NOMO-1 (cell line): ENCODE measurements around the gene GAS7.
"Not testable (repeated sequence)": the region's sequence is repeated elsewhere in the genome, so short reads cannot be mapped to it uniquely, and the experiment has no call there.

ENCODE experiments used
- DNase-seq, 2 experiments: peaks; one replicate each; lab custom pipeline; 2025; ENCODE audit not compliant: unreplicated experiment in 2 of 2; lab: John Stamatoyannopoulos, UW

Gene GAS7

GRCh38 chr17:10115536-10115932, 82.9 kb downstream of the GAS7 start:
- DNase-seq: no peak

- peak; percentile 96 to 98 for DNase-seq
Observed at GRCh38 chr17:10114931-10115535, 83.4 kb downstream of the GAS7 start.

GRCh38 chr17:10112962-10113361, 85.4 kb downstream of the GAS7 start:
- DNase-seq: no peak

DNA sequence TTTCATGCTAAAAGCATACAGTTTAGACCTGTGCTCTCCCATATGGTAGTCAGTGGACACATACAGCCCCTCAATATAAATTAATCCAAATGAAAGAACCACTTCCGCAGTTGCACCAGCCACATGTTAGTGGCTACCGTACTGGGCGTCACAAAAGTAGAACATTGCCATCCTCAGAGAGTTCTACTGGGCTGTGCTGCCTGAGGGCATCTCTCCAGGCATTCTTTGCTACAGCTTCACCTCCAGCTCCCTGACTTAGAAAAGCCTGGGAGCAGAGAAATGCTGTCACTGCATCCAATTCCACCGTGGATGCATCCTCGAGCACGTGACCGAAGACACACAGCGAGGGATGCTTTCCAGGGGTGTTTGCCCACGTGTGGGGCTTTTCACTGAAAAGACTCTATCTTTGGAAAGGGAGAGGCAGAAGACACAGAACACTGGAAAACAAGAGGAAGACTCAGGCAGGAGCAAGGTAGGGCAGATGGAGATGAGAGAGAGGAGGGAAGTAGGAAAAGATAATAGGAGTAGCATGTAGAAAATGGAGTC, 86.4 kb downstream of the GAS7 start:
- no peak for DNase-seq

DNA sequence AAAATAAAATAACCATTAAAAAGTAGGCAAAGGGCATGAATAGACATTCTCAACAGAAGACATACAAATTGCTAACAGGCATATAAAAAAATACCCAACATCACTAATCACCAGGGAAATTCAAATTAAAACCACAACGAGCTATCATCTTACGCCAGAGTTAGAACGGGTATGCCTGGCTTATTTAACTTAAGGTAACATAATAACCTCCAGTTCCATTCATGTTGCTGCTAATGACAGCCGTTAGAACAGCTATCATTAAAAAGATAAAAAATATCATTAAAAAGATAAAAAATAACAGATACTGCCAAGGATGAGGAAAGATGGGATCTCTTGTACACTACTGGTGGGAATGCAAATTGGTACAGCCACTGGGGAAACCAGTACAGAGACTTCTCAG, 89.3 kb downstream of the GAS7 start:
- DNase-seq: no peak

GRCh38 chr17:10107316-10108165, 90.9 kb downstream of the GAS7 start:
- peak; percentile 63 to 70 for DNase-seq

GRCh38 chr17:10106067-10106466, 92.3 kb downstream of the GAS7 start:
- no peak for DNase-seq

- no peak for DNase-seq
Observed at GRCh38 chr17:10105513-10106001, 92.8 kb downstream of the GAS7 start.

- no peak for DNase-seq
Observed at GRCh38 chr17:10103712-10104111, 94.7 kb downstream of the GAS7 start.

DNA sequence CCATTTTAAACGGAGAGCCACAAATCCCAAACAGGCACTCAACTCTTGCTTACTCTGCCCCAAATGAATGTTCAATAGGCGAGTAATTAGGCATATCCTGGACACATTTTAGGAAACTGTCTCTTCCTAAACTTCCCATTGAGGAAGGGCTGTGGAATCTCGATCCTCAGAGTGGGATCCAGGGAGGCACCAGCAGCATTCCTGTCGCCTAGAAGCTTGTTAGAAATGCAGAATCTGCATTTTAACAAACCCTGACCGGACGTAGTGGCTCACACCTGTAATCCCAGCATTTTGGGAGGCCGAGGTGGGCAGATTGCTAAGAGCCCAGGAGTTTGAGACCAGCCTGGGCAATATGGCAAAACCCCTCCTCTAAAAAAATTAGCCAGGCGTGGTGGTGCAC, 95.6 kb downstream of the GAS7 start:
- DNase-seq: no peak

DNA sequence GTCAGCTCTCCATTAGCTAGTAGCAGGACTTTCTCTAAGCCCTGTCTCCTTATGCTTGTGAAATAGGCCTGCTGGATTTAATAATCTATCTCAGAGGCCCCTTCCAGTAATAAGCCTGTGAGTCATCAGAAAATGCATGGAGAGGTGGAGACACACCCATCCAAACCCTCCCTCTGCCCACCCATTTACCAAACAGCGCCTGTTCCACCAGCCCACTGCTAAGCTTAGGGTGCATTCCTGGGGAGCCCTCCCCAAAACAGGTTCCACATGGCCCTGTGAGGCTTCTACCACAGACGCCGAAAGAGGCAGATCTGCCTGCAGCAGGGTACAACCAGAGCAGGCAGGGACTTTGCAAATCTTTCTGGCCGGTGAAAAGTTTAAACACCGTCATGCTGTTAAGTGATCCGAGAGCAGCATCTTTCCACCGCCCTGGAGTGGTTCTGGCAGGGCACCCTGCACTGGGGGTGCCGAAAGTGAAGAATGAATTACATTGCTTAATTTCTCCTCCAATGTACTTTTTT, 99.3 kb downstream of the GAS7 start:
- peak; percentile 40 to 44 for DNase-seq

DNA sequence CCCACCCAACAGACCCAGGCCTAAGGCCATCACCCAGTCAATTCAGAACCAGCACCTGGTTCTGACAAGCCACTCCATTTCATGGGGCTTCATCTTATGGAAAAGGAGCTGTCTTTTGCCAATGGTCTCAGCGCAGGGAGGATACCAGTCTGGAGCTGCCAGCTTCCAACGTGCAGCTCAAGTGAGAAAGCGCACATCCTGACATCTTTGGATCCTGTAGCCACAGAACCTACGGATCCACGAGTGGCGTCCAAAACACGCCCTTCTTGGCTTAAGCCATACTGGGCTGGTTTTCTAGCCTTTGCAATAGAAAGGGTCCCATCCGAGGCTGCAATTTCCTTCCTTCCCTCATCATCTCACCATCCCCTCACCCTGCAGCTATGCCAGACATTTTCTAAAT, 101.8 kb downstream of the GAS7 start:
- no peak for DNase-seq

- DNase-seq: not testable (repeated sequence)
Observed at GRCh38 chr17:10095295-10095694, 103.1 kb downstream of the GAS7 start.

DNA sequence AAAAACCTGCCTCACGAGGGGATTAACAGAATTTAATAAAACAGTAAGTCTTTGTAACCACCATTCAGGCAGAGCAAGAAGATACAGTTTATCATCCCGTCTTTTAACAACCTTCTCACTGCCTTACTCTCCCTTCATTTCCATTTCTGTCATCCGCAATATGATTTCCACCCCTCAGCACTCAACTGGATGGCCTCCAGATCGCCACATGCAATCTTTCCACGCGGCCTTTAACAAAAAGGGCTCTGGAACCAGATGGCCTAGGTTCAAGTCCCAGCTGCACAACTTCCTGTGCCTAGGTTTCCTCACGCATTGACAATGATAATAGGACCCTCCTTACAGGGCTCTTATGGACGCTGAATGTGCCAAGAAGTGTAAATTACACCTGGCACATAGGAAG, 103.6 kb downstream of the GAS7 start:
- no peak for DNase-seq

GRCh38 chr17:10092595-10092994, 105.8 kb downstream of the GAS7 start:
- DNase-seq: no peak

- DNase-seq: no peak
Observed at GRCh38 chr17:10091046-10091445, 107.4 kb downstream of the GAS7 start.

DNA sequence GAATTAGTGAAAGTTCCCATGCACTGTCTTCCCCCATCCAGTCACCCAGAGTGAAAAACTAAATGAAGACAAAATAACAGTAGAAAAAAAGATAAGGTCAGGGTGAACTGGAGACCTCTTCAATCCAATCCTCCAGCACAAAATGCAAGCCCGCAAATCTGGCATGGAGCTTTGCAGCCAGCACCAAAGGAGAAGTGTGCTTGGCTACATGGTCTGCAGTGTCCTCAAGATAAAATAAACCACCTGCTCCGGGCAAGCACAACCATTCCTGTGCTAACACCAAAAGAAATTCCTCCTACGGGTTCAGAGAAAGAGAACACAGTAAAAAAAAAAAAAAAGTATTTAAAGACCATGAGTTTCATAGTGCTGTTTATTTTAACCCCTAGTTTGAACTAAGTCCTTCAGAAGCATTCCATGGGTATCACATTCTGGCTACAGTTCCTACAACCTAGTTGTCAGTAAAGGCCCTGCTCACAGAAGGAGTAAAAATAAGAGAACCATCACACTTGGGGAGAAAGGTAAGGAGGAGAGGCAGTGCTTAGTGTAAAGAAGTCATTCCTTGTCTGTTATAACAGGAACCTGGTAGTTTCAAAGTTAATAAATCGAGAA, 109.1 kb downstream of the GAS7 start:
- DNase-seq: no peak

GRCh38 chr17:10088444-10088843, 110.0 kb downstream of the GAS7 start:
- DNase-seq: no peak

- peak; percentile 22 to 62 for DNase-seq
Observed at GRCh38 chr17:10087355-10087754, 111.1 kb downstream of the GAS7 start.

DNA sequence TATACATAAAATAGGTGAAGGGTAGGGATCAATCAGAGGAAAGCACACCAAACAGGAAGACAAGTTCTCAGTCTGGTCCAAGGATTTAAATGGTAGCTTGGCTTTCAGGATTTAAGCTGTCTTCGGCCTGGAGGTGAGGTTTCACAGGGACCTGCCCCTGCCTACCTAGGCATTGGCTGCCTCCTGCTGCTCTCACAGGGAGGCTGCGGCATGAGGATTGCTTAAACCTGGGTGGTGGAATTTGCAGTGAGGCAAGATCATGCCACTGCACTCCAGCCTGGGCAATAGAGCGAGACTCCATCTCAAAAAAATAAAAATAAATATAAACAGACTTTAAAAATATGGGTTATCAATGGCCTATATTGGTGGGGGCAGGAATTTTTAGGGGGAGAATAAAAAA, 114.5 kb downstream of the GAS7 start:
- no peak for DNase-seq

DNA sequence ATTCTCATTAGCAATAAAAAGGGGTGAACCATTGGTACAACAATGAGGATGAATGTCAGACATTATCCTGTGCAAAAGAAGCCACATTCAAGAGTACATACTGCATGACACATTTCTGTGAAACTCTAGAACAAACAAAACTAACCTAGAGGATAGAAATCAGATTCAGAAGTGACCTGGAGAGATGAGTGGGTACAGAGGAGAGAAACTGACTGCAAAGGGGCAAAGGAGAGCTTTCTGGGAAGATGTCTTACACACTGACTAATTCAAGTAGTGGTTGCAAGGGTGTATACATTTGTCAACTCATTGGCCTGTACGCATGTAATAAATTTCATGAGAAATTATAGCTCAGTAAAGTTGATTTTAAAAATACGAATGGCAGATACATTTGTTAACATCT, 115.6 kb downstream of the GAS7 start:
- no peak for DNase-seq
